ENCODE measurements around the gene PDCD2L.
"Not testable (repeated sequence)": the region's sequence is repeated elsewhere in the genome, so short reads cannot be mapped to it uniquely, and the experiment has no call there.

Gene PDCD2L

GRCh38 chr19:34365463-34366401, 38.5 kb upstream of the PDCD2L start:
- peak overlapping the region; percentile 83 for H3K27ac ChIP-seq
- no peak for TF ChIP-seq ZFX (IDR thresholded peaks at IDR 0.05; ENCODE audit: borderline replicate concordance)
- no peak for TF ChIP-seq CTCF (IDR thresholded peaks at IDR 0.05)

- no peak for TF ChIP-seq ZFX (IDR thresholded peaks at IDR 0.05; ENCODE audit: borderline replicate concordance)
- no peak for TF ChIP-seq CTCF (IDR thresholded peaks at IDR 0.05)
- no peak overlapping the region for H3K27ac ChIP-seq
Observed at GRCh38 chr19:34366738-34367623, 37.2 kb upstream of the PDCD2L start.

GRCh38 chr19:34367624-34367957, 36.6 kb upstream of the PDCD2L start:
- TF ChIP-seq CTCF (IDR thresholded peaks at IDR 0.05) = no peak
- no peak for TF ChIP-seq ZFX (IDR thresholded peaks at IDR 0.05; ENCODE audit: borderline replicate concordance)
- no peak overlapping the region for H3K27ac ChIP-seq

- TF ChIP-seq ZFX (IDR thresholded peaks at IDR 0.05; ENCODE audit: borderline replicate concordance) (no peak), CTCF (IDR thresholded peaks at IDR 0.05) (no peak)
- no peak overlapping the region for H3K27ac ChIP-seq
Observed at GRCh38 chr19:34368338-34368737, 35.9 kb upstream of the PDCD2L start.

- not testable (repeated sequence) for H3K27ac ChIP-seq
Observed at GRCh38 chr19:34369166-34369565, 35.0 kb upstream of the PDCD2L start.

GRCh38 chr19:34370117-34370516, 34.1 kb upstream of the PDCD2L start:
- H3K27ac ChIP-seq = no peak overlapping the region
- TF ChIP-seq ZFX (IDR thresholded peaks at IDR 0.05; ENCODE audit: borderline replicate concordance) (no peak), CTCF (IDR thresholded peaks at IDR 0.05) (no peak)

- no peak overlapping the region for H3K27ac ChIP-seq
- TF ChIP-seq CTCF (IDR thresholded peaks at IDR 0.05) = no peak
Observed at GRCh38 chr19:34370983-34371382, 33.2 kb upstream of the PDCD2L start.

Data from 22Rv1 (cell line).